Bronchial epithelial cell (primary cell): ENCODE measurements around the gene KLHDC4. TPM values are rescaled to one million over a fixed set of nuclear protein-coding genes. Genes with fewer than 3 reads are reported as not detected.

Experiments
- DNase-seq: peaks from one replicate; pipeline ENCODE4 v3.0.0-alpha.2; 2010; ENCODE audit warnings: low read depth
- FAIRE-seq: peaks from 2 replicates; lab custom pipeline; 2011; peaks lifted over from hg19 to GRCh38; lab: Jason Lieb, UNC
- H3K27me3 ChIP-seq: 2 replicates; pipeline ENCODE4 v1.5.1; 2011; ENCODE audit warnings: low read length; ENCODE audit not compliant: control insufficient read depth, insufficient read depth
- H3K36me3 ChIP-seq: 2 replicates; pipeline ENCODE4 v1.5.1; 2011; ENCODE audit warnings: low read length; ENCODE audit not compliant: control insufficient read depth, insufficient read depth
- H3K4me3 ChIP-seq: 2 replicates; pipeline ENCODE4 v1.5.1; 2011; ENCODE audit warnings: mild to moderate bottlenecking, low read depth, low read length, control low read depth
- CTCF ChIP-seq: IDR thresholded peaks from 2 replicates; pipeline ENCODE4 v1.5.1; 2011; ENCODE audit warnings: mild to moderate bottlenecking, moderate library complexity, low read length, control low read depth, inconsistent platforms; ENCODE audit not compliant: insufficient read depth, severe bottlenecking
- total RNA-seq: library from RNA; depleted of rRNA; stranded (reverse); fragments of >200 nt; gene quantifications from 2 replicates; pipeline ENCODE4 v1.2.1, GENCODE V29; 2014

KLHDC4 gene
- total RNA-seq, 1 donor from 2014 or later: 30.8 TPM

- no peak for TF ChIP-seq CTCF
- Histone ChIP-seq H3K4me3 (no peak overlapping the region), H3K36me3 (peaks cover 14% of the 10 kb centered on the region), H3K27me3 (no peaks in the 10 kb centered on the region)
- DNase-seq (no peak), FAIRE-seq (no peak)
Measured at GRCh38 chr16:87741700-87742415, 23.9 kb downstream of the KLHDC4 start.

GRCh38 chr16:87740909-87741424 is 24.8 kb downstream of the KLHDC4 start:
- no peaks in the 10 kb centered on the region for H3K27me3 ChIP-seq
- TF ChIP-seq CTCF: no peak
- H3K4me3 ChIP-seq: no peak overlapping the region
- FAIRE-seq (no peak), DNase-seq (no peak)
- H3K36me3 ChIP-seq: peaks cover 10% of the 10 kb centered on the region

GRCh38 chr16:87740441-87740840 is 25.3 kb downstream of the KLHDC4 start:
- H3K36me3 ChIP-seq: peaks cover 10% of the 10 kb centered on the region
- TF ChIP-seq CTCF: no peak

GRCh38 chr16:87739801-87740200 is 26.0 kb downstream of the KLHDC4 start:
- TF ChIP-seq CTCF: no peak
- DNase-seq (peak; percentile 63), FAIRE-seq (no peak)
- Histone ChIP-seq H3K4me3 (no peak overlapping the region), H3K27me3 (no peaks in the 10 kb centered on the region), H3K36me3 (peaks cover 7% of the 10 kb centered on the region)

More at GRCh38 chr16:87740441-87740840, 25.3 kb downstream of the KLHDC4 start:
- DNase-seq (no peak), FAIRE-seq (no peak)
- no peaks in the 10 kb centered on the region for H3K27me3 ChIP-seq
- no peak overlapping the region for H3K4me3 ChIP-seq

GRCh38 chr16:87736008-87736382 is 29.8 kb downstream of the KLHDC4 start:
- peaks cover 12% of the 10 kb centered on the region for H3K36me3 ChIP-seq
- no peak for TF ChIP-seq CTCF

More at GRCh38 chr16:87736008-87736382, 29.8 kb downstream of the KLHDC4 start:
- DNase-seq (no peak), FAIRE-seq (no peak)
- H3K27me3 ChIP-seq: no peaks in the 10 kb centered on the region
- H3K4me3 ChIP-seq: no peak overlapping the region
